Umbilical cord (tissue), 2 donors: ENCODE data around the gene RDM1. TPM values are rescaled to one million over a fixed set of nuclear protein-coding genes. Genes with fewer than 3 reads are reported as not detected.

Experiments used
- DNase-seq: peaks from one replicate; pipeline ENCODE4 v3.0.0-alpha.2; 2015; ENCODE audit warnings: low spot score
- total RNA-seq: library from RNA; depleted of rRNA; stranded (reverse); fragments of >200 nt; gene quantifications from one replicate; pipeline ENCODE4 v1.2.3, GENCODE V29; 2014; ENCODE audit warnings: low replicate concordance; ENCODE audit not compliant: insufficient read depth

RDM1 gene
- total RNA-seq, 1 donor from 2014 or later = not detected

- no peak for DNase-seq
Observed at GRCh38 chr17:35870906-35871819, 59.4 kb downstream of the RDM1 start.

- no peak for DNase-seq
Observed at GRCh38 chr17:35868737-35869136, 61.8 kb downstream of the RDM1 start, which contains the start of gene HEATR9. TSS of gene HEATR9 (minus strand) at chr17:35868891. CDS start at chr17:35868742, 149 bp downstream.

Other genes with a start within 250 kb of the RDM1 start
- 14.7 TPM for gene RASL10B, start 199.1 kb downstream of the RDM1 start, total RNA-seq
- gene GAS2L2, start 177.5 kb downstream of the RDM1 start, total RNA-seq = 1.4 TPM
- gene C17orf50, start 169.9 kb downstream of the RDM1 start, total RNA-seq = not detected
- gene MMP28, start 135.1 kb downstream of the RDM1 start, total RNA-seq = 113 TPM
- 33.0 TPM for gene TAF15, start 121.3 kb downstream of the RDM1 start, total RNA-seq
- gene HEATR9, start 61.9 kb downstream of the RDM1 start, total RNA-seq = not detected
- gene CCL5, start 50.4 kb downstream of the RDM1 start, total RNA-seq = not detected
- not detected for gene LYZL6, start 12.9 kb upstream of the RDM1 start, total RNA-seq
- not detected for gene CCL16, start 50.7 kb upstream of the RDM1 start, total RNA-seq
- gene CCL14, start 56.0 kb upstream of the RDM1 start, total RNA-seq = 4.1 TPM
- gene CCL15, start 70.8 kb upstream of the RDM1 start, total RNA-seq = not detected
- not detected for gene CCL23, start 87.2 kb upstream of the RDM1 start, total RNA-seq
- not detected for gene CCL18, start 133.5 kb upstream of the RDM1 start, total RNA-seq
- gene CCL3, start 159.4 kb upstream of the RDM1 start, total RNA-seq = 52.0 TPM
- 22.1 TPM for gene CCL4, start 173.1 kb upstream of the RDM1 start, total RNA-seq
- 2.9 TPM for gene TBC1D3B, start 245.9 kb upstream of the RDM1 start, total RNA-seq